Lung (tissue), 12 donors: ENCODE data around the gene SDC4. TPM values are rescaled to one million over a fixed set of nuclear protein-coding genes. Genes with fewer than 3 reads are reported as not detected.

Experiments used
- ATAC-seq: fragments of 200-7000 bp; cut with Tn5 transposase; one replicate; pipeline ENCODE4 v1.9.1; 2020; ENCODE audit warnings: moderate number of reproducible peaks; ENCODE audit not compliant: insufficient read depth, low FRiP score
- DNase-seq, 3 donors: peaks; one replicate each; pipeline ENCODE4 v3.0.0-alpha.2; 2013 to 2017
- H3K27ac ChIP-seq, 2 donors: one replicate each; pipeline ENCODE4 v1.5.1; 2013; ENCODE audit warnings: mild to moderate bottlenecking in 2 of 2, moderate library complexity in 2 of 2, control low read depth in 1 of 2, inconsistent platforms in 1 of 2, low read depth in 1 of 2, low read length in 1 of 2
- H3K27me3 ChIP-seq, 3 donors: one replicate each; pipeline ENCODE4 v1.5.1; 2013; ENCODE audit warnings: low read length in 2 of 3; ENCODE audit not compliant: control insufficient read depth in 3 of 3, insufficient read depth in 3 of 3
- H3K36me3 ChIP-seq, 4 donors: one replicate each; pipeline ENCODE4 v1.5.1; 2013; ENCODE audit warnings: low read length in 4 of 4, mild to moderate bottlenecking in 1 of 4, moderate library complexity in 1 of 4; ENCODE audit not compliant: control insufficient read depth in 4 of 4, insufficient read depth in 4 of 4
- H3K4me1 ChIP-seq, 5 donors: one replicate each; pipeline ENCODE4 v1.5.1; 2013; ENCODE audit warnings: low read length in 5 of 5, mild to moderate bottlenecking in 2 of 5, moderate library complexity in 1 of 5; ENCODE audit not compliant: control insufficient read depth in 5 of 5, insufficient read depth in 5 of 5
- H3K4me3 ChIP-seq: one replicate; pipeline ENCODE4 v1.5.1; 2013; ENCODE audit warnings: mild to moderate bottlenecking, control low read depth, moderate library complexity
- H3K9ac ChIP-seq, 2 donors: one replicate each; pipeline ENCODE4 v1.5.1; 2013; ENCODE audit warnings: low read length in 2 of 2, control low read depth in 1 of 2; ENCODE audit not compliant: insufficient read depth in 1 of 2
- H3K9me3 ChIP-seq, 4 donors: one replicate each; pipeline ENCODE4 v1.5.1; 2013; ENCODE audit warnings: low read length in 3 of 4, mild to moderate bottlenecking in 1 of 4, moderate library complexity in 1 of 4; ENCODE audit not compliant: control insufficient read depth in 4 of 4, insufficient read depth in 3 of 4
- WGBS, 2 donors: extraction: QIAGEN DNeasy Blood & Tissue Kit; methylation state at CpG; one replicate each; pipeline ENCODE4 v1.1.7; 2013; 5-methylcytosine and 5-hydroxymethylcytosine counted together
- polyA plus RNA-seq, 2 donors: library from polyadenylated mRNA; stranded (reverse); fragments of 200-250 nt; gene quantifications; one replicate each; pipeline ENCODE4 v1.2.1, GENCODE V29; 2013
- total RNA-seq, 2 donors: library from RNA; depleted of rRNA in 1 of 2; stranded (reverse); fragments of >200 nt in 1 of 2; gene quantifications; one replicate each; pipeline ENCODE4 v1.2.1, GENCODE V29; 2014 to 2021
- TF ChIP-seq, protein P1 (sequence below): IDR thresholded peaks from 2 replicates; pipeline ENCODE4 v1.5.1; 2012; ENCODE audit warnings: mild to moderate bottlenecking; ENCODE audit errors: control extremely low read depth, extremely low read depth
- donor health status: control.
- donor health status: control.
- donor health status: Bipolar disorder and iron deficiency.
- donor health status: healthy.
- donor health status: DM: yes; HTN: yes; CAD: no.

SDC4 gene
- total and polyA plus RNA-seq, 4 donors: 239 to 313 (median 254) TPM

DNA sequence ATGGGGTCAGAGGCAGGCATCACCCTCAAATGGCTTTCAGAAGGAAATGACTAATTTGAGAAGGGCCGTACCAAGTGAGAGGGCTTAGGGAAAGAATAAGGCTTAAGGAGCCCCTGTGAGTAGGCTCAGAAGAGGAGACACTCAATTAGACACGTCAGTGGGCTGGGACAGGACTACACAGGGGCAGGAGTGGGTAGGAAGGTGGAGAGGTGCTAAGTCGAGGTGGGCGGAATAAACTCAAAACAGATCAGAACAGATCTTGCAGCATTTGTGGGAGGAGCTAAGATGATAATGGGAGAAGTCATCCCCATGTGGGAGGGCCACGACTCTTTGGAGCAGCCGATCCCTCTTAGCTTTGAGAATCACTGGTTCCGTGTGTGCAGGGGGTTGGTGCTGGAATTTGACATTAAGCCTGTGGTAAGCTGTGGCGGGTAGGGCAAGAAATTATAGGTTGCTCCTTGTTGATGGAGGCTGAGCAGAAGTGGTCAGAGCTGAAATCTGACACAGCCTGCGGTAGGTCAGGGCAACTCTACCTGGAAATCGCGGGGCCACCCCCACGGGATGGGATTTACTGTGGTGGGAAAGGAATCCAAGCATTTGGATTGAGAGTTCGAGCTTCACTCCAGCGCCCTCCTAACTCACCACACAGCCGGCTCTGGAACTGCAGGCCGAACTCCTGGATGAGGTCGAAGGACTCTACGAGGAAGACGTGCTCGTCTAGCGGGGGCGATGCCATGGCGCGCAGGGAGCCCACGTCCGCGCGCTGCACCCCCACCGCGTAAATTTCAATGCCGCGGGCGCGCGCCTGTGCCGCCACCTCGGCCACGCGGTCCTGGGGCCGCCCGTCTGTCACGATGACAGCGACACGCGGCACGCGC lies 44.4 kb downstream of the SDC4 start:
- no peaks in the 10 kb centered on the region for H3K36me3 ChIP-seq
- H3K4me3 ChIP-seq: no peak overlapping the region
- H3K27ac ChIP-seq: no peak overlapping the region
- peaks cover 0 to 5% (median 0%) of the 10 kb centered on the region in 5 donors for H3K4me1 ChIP-seq
- no peak for DNase-seq
- peaks cover 0 to 37% (median 27%) of the 10 kb centered on the region in 3 donors for H3K27me3 ChIP-seq
- no peaks in the 10 kb centered on the region for H3K9me3 ChIP-seq
- 55 to 65% methylated on average over 45 to 47 of the region's 47 CpGs for WGBS, 2 donors
- no peak for ATAC-seq
- H3K9ac ChIP-seq: no peak overlapping the region
- TF ChIP-seq, protein P1, sequence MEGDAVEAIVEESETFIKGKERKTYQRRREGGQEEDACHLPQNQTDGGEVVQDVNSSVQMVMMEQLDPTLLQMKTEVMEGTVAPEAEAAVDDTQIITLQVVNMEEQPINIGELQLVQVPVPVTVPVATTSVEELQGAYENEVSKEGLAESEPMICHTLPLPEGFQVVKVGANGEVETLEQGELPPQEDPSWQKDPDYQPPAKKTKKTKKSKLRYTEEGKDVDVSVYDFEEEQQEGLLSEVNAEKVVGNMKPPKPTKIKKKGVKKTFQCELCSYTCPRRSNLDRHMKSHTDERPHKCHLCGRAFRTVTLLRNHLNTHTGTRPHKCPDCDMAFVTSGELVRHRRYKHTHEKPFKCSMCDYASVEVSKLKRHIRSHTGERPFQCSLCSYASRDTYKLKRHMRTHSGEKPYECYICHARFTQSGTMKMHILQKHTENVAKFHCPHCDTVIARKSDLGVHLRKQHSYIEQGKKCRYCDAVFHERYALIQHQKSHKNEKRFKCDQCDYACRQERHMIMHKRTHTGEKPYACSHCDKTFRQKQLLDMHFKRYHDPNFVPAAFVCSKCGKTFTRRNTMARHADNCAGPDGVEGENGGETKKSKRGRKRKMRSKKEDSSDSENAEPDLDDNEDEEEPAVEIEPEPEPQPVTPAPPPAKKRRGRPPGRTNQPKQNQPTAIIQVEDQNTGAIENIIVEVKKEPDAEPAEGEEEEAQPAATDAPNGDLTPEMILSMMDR: no peak

DNA sequence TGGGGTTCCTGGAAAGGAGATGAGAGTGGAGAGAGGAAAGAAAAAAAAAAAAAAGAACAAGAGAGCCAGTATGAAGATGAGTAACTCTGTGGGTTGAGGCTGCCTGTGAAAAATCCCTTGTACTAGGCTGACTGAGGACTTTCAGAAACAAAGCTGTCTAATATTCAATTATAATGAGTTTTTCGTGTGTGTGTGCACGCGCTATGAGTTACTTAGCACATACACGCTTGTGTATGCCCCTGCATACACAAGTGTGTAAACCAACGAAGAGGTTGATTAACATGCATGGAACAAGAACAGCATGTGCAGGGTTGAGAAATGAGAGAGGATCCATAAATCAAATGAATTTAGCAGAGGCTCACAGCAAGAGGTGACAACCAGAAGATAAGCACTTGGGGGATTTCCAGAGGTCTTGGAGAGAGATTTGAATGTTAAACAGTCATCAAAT lies 46.4 kb downstream of the SDC4 start:
- H3K9ac ChIP-seq: no peak overlapping the region
- H3K9me3 ChIP-seq: no peaks in the 10 kb centered on the region
- H3K4me3 ChIP-seq: no peak overlapping the region
- TF ChIP-seq, protein P1: no peak
- no peaks in the 10 kb centered on the region for H3K36me3 ChIP-seq
- no peak overlapping the region for H3K27ac ChIP-seq
- ATAC-seq (no peak), DNase-seq (no peak)
- H3K27me3 ChIP-seq: peaks cover 0 to 27% (median 24%) of the 10 kb centered on the region in 3 donors
- peaks cover 0 to 3% (median 0%) of the 10 kb centered on the region in 5 donors for H3K4me1 ChIP-seq
- WGBS, 2 donors: 77 to 88% methylated on average over 5 of the region's 5 CpGs

DNA sequence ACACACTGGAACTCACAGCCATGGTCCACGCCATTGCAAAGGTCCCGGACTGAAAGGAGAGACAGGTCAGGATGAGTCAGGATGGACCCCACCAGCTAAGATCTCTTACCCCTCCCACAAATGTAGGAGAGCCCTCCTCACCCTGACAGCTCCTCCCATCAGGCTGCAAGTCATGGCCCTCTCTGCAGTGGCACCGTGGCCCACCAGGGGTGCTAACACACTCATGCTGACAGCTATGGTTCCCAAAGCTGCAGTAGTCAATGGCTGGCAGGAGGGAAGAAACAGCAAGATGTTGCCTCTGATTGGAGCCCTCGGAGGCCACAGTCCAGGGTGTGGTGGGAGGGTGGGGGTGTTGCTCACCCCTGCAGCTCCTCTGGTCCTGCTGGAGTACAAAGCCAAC lies 47.3 kb downstream of the SDC4 start:
- no peaks in the 10 kb centered on the region for H3K9me3 ChIP-seq
- ATAC-seq (no peak), DNase-seq (no peak)
- H3K36me3 ChIP-seq: no peaks in the 10 kb centered on the region
- 48 to 54% methylated on average over 4 of the region's 4 CpGs for WGBS, 2 donors
- no peaks in the 10 kb centered on the region for H3K4me1 ChIP-seq
- peaks cover 0 to 24% (median 20%) of the 10 kb centered on the region in 3 donors for H3K27me3 ChIP-seq
- no peak overlapping the region for H3K9ac ChIP-seq
- TF ChIP-seq, protein P1: no peak
- H3K4me3 ChIP-seq: no peak overlapping the region
- no peak overlapping the region for H3K27ac ChIP-seq
